ENCODE data around the gene AMH.
"Not testable (repeated sequence)": the region's sequence is repeated elsewhere in the genome, so short reads cannot be mapped to it uniquely, and the experiment has no call there.

The AMH gene

DNA sequence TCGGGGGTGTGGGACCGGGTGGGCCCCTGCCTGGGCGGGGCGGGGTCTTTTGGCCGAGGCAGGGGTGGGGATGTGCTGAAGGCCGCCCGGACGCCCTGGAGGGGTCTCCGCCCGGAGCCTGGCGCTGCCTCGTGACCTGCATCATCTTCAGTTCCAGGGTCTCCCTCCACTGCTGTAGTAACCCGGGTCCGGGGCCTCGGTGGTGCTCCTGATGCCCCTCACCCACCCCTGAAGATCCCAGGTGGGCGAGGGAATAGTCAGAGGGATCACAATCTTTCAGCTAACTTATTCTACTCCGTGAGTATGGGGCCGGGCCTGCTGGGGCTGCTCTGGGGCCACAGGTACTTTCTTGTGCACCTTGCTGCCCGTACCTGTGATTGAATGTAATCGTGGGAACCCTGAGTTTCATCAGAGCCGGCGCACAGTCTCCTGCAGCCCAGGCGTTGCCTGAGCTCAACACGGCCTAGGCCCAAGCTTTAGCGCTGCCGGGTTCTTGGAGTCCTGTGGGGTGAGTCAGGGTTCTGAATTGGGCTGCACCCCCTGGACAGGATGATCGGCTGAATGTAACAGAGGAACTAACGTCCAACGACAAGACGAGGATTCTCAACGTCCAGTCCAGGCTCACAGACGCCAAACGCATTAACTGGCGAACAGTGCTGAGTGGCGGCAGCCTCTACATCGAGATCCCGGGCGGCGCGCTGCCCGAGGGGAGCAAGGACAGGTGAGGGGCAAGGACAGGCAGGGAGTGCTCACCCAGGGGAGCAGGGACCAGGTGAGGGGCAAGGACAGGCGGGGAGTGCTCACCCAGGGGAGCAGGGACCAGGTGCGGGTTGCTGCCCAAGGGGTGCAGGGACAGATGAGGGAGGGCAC is 22.3 kb downstream of the AMH start:
- no peak for DNase-seq

- DNase-seq, result peak; percentile 72
Measured at GRCh38 chr19:2273356-2274184, 24.4 kb downstream of the AMH start.

DNA sequence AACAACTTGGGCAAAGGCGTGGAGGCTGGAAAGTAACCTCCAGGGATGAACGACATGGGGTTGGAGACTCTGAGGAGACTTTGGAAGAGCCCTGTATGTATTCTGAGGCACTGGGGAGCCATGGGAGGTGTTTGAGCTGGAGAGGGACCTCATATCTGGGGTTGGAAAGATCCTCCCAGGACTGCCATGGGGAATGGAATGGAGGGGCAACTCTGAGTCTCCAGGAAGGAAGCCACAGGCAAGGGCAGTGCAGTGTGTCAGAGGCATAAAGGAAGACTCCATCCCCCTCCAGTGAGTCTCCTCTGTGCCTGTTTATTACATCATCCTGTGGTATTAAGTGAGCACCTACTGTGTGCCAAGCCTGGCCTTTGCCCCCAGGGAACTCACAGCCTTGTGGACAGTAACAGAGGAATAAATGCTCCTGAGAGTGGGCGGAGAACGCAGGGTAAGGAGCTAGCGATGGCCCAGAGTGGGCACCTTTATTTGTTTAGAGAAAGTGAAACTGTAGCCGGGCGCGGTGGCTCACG is 25.1 kb downstream of the AMH start:
- DNase-seq, result no peak

- peak; percentile 41 for DNase-seq
Measured at GRCh38 chr19:2274931-2275535, 25.9 kb downstream of the AMH start.

DNA sequence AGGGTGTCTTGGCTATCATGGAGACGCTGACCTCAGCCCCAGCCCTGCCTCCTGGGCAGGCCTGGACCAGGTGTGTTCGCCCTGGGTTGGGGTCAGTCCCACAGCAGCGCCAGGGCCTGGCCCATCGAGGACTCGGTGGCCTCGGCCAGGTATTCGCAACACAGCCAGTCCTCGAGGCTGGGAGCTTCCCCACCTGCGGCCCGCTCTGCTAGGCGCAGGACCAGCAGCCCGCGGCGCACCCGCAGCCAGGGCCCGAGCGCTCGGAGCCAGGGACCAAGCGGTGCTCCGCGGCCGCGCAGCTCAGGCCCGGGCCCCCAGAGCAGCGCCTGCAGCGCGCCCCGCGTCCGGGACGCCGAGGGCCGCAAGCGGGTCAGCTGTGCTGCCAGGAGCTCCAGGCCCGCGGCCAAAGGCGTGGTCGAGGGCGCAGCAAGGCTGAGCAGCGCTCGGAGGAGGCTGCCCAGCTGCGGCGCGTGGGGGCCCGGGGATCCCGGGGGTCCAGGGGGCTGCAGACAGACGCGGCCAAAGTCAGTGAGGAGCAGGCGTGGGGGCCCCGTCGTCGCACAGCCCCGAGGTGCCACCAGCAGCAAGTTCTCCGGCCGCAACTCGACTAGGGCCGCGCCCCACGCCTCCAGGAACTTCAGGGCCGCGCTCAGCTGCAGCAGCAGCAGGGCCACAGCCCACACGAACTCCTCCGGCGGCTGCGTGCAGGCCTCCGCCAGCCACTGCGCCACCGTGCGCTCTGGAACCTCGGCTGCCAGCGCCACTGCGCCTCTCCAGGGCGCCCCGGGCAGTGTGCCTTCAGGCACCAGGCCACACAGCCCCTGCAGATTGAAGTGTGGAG is 26.7 kb downstream of the AMH start:
- no peak for DNase-seq

DNA sequence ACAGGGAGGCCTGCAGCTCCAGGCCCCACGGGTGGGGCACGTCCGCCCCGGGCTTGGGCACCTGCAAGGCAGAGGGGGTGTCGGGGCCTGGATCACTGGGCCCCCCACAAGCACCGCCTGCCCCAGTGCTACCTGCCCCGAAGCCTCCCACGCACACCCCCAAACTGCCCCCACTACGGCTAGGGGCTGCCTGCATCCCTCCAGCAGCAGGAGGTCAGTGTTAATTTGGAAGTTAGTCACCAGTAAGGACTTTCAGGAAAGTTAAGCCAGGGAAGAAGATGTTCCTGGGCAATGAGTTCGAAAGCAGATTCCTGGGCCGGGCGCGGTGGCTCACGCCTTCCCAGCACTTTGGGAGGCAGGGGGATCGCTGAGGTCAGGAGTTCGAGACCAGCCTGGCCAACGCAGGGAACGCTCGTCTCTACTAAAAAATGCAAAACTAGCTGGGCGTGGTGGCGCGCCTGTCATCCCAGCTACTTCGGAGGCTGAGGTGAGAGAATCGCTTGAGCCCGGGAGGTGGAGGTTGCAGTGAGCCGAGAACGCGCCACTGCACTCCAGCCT is 27.4 kb downstream of the AMH start:
- no peak for DNase-seq

GRCh38 chr19:2277138-2277537 is 28.0 kb downstream of the AMH start:
- DNase-seq, result no peak

- DNase-seq, result no peak
Measured at GRCh38 chr19:2278459-2279158, 29.5 kb downstream of the AMH start.

- DNase-seq, result no peak
Measured at GRCh38 chr19:2280633-2281264, 31.6 kb downstream of the AMH start.

DNA sequence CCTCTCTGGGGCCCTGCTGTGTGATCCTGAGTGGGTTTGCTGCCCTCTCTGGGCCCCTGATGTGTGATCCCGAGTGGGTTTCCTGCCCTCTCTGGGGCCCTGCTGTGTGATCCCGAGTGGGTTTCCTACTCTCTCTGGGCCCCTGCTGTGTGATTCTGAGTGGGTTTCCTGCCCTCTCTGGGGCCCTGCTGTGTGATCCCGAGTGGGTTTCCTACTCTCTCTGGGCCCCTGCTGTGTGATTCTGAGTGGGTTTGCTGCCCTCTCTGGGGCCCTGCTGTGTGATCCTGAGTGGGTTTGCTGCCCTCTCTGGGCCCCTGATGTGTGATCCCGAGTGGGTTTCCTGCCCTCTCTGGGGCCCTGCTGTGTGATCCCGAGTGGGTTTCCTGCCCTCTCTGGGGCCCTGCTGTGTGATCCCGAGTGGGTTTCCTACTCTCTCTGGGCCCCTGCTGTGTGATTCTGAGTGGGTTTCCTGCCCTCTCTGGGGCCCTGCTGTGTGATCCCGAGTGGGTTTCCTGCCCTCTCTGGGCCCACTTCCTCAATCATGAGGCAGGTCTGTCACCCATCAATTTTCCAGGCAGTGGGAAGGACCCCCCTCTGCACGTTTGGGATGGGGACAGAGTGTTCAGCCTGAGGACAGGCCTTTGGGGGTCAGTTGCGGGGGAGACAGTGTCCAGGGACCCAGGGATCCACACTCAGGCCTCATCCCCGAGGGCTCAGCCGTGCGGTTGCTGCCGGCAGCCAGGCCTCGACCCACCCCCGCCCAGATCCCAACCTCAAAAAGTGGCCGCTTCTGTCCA is 32.3 kb downstream of the AMH start:
- not testable (repeated sequence) for DNase-seq

GRCh38 chr19:2282062-2282861 is 33.1 kb downstream of the AMH start, which contains the start of gene PEAK3:
PEAK3 (minus strand) TSS chr19:2282175; CDS start chr19:2280931, 1,244 bp downstream.
- no peak for DNase-seq

- no peak for DNase-seq
Measured at GRCh38 chr19:2282862-2283237, 33.7 kb downstream of the AMH start.

GRCh38 chr19:2283835-2284507 is 34.8 kb downstream of the AMH start:
- DNase-seq, result no peak

DNA sequence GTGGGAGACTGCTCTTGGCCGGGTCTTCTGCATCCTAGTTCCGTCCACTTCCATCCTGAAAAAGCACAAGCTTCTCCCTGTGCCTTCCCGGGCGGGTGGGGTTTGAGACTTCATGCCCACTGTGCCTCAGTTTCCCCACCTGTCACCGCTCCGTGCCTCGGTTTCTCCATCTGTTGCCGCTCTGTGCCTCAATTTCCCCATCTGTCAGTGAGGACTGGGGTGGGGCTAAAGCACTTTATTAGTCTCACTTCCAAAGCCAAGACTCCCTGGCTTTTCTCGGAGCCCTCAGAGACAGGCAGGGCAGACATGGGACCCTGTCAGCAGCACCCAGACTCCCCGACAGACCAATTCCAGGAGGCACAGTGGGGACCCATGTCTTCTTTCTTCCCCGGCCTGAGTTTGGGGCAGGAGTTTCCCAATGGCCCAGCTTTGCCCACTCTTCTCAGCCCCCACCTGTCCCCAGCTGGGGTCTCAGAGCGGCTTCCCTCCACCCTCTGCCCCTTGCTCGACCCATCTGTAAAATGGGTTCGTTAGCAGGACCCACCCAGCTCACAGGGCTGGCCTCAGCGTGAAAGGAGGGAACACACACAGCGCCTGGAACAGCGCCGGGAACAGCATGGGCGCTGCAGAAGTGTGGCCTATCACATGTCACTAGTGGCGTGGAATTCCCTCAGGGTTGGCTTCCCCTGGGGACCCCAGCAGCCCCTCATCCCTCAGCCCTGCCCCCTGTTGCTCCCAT is 37.4 kb downstream of the AMH start:
- no peak for DNase-seq

GRCh38 chr19:2287585-2288337 is 38.6 kb downstream of the AMH start:
- no peak for DNase-seq

DNA sequence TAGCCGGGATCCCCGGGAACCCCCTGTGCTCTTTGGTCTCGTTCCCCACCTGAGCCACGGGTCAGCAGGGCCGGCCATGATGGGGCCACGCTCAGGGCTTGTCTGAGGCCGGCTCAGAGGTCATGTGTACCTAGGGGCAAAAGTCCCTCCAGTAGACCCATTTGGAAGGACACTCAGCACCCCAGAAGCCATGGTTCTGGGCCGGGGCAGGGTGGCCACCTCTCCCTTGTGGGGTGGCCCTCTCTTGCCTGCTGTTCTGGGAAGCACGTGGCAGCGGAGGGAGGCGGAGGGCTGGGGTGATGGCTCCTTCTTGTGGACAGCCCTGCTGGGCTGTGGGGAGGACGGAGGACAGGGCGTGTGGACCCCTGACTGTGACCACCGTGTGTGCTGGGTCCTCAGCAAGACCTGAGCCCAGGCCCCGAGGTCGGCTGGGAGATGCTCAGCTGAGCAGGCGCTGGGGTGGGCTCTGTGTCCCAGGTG is 39.3 kb downstream of the AMH start:
- DNase-seq, result no peak

All from stimulated activated CD4-positive, alpha-beta T cell treated with anti-CD3 and anti-CD28 coated beads, Interleukin-4, amount 100 ng/mL, for 1 hour (primary cell).